OCI-LY3 (cell line): ENCODE measurements around the gene LRPAP1.
A peak's percentile ranks its signal among the peaks of the same experiment; 100 is the strongest.
"Not testable (repeated sequence)": the region's sequence is repeated elsewhere in the genome, so short reads cannot be mapped to it uniquely, and the experiment has no call there.

Source experiments
- H2AFZ ChIP-seq: fragments of 200-600, 300-600 bp; shearing (Covaris generic); 2 replicates; pipeline ENCODE4 v1.6.0; 2014; ENCODE audit warnings: antibody characterized with exemption, low read depth, low read length
- H3K27ac ChIP-seq: fragments of 200-600, 300-600 bp; sonication (generic); 2 replicates; pipeline ENCODE4 v1.5.1; 2014; ENCODE audit warnings: mild to moderate bottlenecking, low read length, moderate library complexity, mixed read lengths
- H3K27me3 ChIP-seq: fragments of 200-600, 300-600 bp; sonication (generic); 2 replicates; pipeline ENCODE4 v1.6.1; 2014; ENCODE audit warnings: low read depth, low read length, mixed read lengths
- H3K36me3 ChIP-seq: fragments of 200-600, 300-600 bp; sonication (generic); replicated peaks from 2 replicates; pipeline ENCODE3; 2014; ENCODE audit warnings: low read depth, low read length, mixed read lengths
- H3K4me1 ChIP-seq: fragments of 300-600, 200-600 bp; sonication (generic); 2 replicates; pipeline ENCODE4 v1.6.1; 2014; ENCODE audit warnings: low read length, mixed read lengths
- H3K4me2 ChIP-seq: fragments of 200-600, 300-600 bp; sonication (generic); 2 replicates; pipeline ENCODE4 v1.6.1; 2014; ENCODE audit warnings: low read length, mixed read lengths
- H3K4me3 ChIP-seq: fragments of 300-600, 200-600 bp; sonication (generic); 2 replicates; pipeline ENCODE4 v1.5.1; 2014; ENCODE audit warnings: antibody characterized with exemption, mild to moderate bottlenecking, low read length, moderate library complexity
- H3K79me2 ChIP-seq: fragments of 300-600, 200-600 bp; shearing (Covaris generic); 2 replicates; pipeline ENCODE4 v1.6.1; 2014; ENCODE audit warnings: mild to moderate bottlenecking, low read length, mixed read lengths
- H3K9ac ChIP-seq: fragments of 300-600, 200-600 bp; shearing (Covaris generic); 2 replicates; pipeline ENCODE4 v1.6.0; 2014; ENCODE audit warnings: mild to moderate bottlenecking, low read length, moderate library complexity
- H3K9me3 ChIP-seq: fragments of 200-600, 300-600 bp; shearing (Covaris generic); 2 replicates; pipeline ENCODE4 v1.6.1; 2014; ENCODE audit warnings: low read length, mixed read lengths; ENCODE audit not compliant: insufficient read depth
- H4K20me1 ChIP-seq: fragments of 200-600, 300-600 bp; sonication (generic); 2 replicates; pipeline ENCODE4 v1.6.1; 2016; ENCODE audit warnings: low read length, mixed read lengths; ENCODE audit not compliant: insufficient read depth
- EZH2phosphoT487 ChIP-seq: fragments of 200-600 bp; shearing (Covaris generic); IDR thresholded peaks from 2 replicates; pipeline ENCODE4 v1.6.1; 2018; ENCODE audit warnings: antibody characterized with exemption, mixed run types, low read depth
- TF ChIP-seq, protein P1 (sequence below): fragments of 200-600, 300-600 bp; sonication (generic); IDR thresholded peaks from 2 replicates; pipeline ENCODE4 v1.5.1; 2014; ENCODE audit warnings: antibody characterized with exemption, low read length, low read depth

LRPAP1 gene, protein sequence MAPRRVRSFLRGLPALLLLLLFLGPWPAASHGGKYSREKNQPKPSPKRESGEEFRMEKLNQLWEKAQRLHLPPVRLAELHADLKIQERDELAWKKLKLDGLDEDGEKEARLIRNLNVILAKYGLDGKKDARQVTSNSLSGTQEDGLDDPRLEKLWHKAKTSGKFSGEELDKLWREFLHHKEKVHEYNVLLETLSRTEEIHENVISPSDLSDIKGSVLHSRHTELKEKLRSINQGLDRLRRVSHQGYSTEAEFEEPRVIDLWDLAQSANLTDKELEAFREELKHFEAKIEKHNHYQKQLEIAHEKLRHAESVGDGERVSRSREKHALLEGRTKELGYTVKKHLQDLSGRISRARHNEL

DNA sequence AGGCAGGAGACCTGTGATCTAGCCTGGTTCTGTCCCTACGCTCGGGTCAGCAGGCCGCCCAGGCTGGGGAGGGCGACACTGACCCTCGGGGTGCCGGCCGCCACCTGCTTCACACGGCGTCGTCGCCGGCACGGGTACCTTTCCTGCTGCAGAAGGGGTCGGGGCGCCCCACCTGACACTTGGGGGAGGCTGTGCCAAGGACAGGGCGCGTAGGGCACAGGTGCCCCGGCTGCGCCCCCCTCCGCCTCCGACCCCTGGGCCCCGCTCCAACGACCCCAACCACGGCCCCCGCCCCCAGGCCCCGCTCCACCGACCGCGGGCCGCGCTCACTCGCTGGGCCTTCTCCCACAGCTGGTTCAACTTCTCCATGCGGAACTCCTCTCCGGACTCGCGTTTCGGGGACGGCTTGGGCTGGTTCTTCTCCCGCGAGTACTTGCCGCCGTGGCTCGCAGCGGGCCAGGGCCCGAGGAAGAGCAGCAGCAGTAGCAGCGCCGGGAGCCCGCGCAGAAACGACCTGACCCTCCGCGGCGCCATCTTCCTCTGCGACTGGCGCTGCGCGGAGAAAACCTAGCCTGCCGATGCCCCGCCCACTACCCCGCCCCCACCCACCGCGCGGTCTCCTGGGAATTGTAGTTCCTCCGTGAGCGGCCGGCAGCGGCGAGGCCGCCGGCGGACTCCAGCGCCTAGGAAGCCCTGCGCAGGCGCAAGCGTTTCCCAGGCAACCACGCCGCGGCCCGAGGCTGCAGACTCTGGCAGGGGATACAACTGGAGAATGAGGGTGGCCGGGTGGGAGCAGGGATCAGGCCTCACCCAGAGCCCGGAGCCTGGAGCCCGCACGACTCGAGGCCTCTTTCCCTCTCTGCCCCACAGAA lies at the start of gene LRPAP1:
LRPAP1 (minus strand) TSS at position 544 of the 872 bp plus-strand sequence; CDS start at position 534, 10 bp downstream.
- peak within 1 kb of the TSS; percentile 49; the same call in 1 of the 2 replicates for H2AFZ ChIP-seq
- no peaks in the 10 kb centered on the region for H3K27me3 ChIP-seq
- TF ChIP-seq, protein P1, sequence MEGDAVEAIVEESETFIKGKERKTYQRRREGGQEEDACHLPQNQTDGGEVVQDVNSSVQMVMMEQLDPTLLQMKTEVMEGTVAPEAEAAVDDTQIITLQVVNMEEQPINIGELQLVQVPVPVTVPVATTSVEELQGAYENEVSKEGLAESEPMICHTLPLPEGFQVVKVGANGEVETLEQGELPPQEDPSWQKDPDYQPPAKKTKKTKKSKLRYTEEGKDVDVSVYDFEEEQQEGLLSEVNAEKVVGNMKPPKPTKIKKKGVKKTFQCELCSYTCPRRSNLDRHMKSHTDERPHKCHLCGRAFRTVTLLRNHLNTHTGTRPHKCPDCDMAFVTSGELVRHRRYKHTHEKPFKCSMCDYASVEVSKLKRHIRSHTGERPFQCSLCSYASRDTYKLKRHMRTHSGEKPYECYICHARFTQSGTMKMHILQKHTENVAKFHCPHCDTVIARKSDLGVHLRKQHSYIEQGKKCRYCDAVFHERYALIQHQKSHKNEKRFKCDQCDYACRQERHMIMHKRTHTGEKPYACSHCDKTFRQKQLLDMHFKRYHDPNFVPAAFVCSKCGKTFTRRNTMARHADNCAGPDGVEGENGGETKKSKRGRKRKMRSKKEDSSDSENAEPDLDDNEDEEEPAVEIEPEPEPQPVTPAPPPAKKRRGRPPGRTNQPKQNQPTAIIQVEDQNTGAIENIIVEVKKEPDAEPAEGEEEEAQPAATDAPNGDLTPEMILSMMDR, result no peak
- TF ChIP-seq EZH2phosphoT487, result no peak
- H3K9ac ChIP-seq, result peak within 1 kb of the TSS; percentile 73
- H4K20me1 ChIP-seq, result peaks cover 43% of the 10 kb centered on the region
- 0 out of 2 replicates have a peak within 1 kb of the TSS, but pooled peaks have one; percentile 12 for H3K27ac ChIP-seq
- H3K4me2 ChIP-seq, result peak within 1 kb of the TSS; percentile 95
- peaks cover 23% of the 10 kb centered on the region for H3K4me1 ChIP-seq
- peaks cover 46% of the 10 kb centered on the region for H3K79me2 ChIP-seq
- H3K36me3 ChIP-seq, result peaks cover 5% of the 10 kb centered on the region
- peak within 1 kb of the TSS; percentile 84 for H3K4me3 ChIP-seq
- no peaks in the 10 kb centered on the region for H3K9me3 ChIP-seq

DNA sequence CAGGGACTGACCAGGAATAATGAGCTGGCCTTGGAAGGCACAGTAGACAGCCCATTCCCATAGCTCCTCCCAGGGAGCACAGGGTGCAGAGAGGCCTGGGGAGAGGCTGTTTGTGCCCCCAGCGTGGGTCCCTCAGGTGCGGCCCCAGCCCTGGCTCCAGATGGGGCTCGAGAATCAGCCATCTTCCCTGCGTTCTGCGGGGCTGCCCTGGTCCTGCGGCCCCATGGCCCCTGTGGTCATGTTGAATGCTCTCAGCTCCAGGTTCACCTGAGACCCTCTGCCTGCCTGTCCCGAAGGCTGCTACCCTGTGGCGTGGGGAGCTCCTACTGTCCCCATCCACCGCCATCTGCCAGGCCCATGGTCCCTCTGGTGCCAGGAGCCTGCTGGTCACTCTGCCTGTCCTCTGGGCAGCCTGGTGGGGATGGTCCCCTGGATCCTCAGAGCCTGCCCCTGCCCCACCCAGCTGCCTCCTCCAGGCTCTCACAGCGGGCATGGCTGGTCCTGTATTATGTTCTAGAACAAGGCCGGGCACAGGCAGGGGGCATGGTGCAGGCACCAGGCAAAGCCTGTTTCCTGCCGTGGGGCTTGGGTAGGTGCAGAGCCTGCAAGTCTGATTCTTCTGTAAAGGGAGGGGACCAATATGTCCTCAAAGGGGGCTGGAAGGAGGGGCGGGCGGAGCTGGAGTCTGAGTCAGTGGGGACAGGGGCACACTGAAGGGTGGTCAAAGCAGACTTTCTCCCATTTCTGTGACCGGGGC lies 49.3 kb upstream of the LRPAP1 start:
- H3K4me1 ChIP-seq, H3K4me2 ChIP-seq, H3K27ac ChIP-seq, H3K36me3 ChIP-seq, H2AFZ ChIP-seq, H3K79me2 ChIP-seq, H4K20me1 ChIP-seq, H3K4me3 ChIP-seq, H3K9ac ChIP-seq, H3K9me3 ChIP-seq, H3K27me3 ChIP-seq: not testable (repeated sequence)

DNA sequence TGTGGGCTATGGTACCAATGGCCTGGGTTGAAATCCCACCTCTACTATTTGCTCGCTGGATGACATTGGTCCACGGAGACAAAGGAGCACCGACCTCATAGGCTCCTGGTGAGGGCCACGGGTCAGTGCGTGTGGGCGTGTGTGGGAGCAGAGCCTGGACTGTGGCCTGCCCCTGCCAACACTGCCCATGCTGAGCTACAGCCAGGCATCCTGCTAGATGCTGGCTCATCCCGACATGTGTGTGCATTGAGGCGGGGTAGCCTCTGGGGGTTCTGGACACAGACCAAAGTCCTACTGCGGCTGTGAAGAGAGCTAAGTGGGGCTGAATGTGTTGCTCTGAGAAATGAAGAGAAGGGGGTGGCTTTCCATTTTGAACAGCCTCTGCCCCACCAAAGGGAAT lies 48.6 kb upstream of the LRPAP1 start:
- not testable (repeated sequence) for H3K4me3 ChIP-seq, H3K9me3 ChIP-seq, H3K9ac ChIP-seq, H4K20me1 ChIP-seq, H3K36me3 ChIP-seq, H3K27me3 ChIP-seq, H3K27ac ChIP-seq, H2AFZ ChIP-seq, H3K4me1 ChIP-seq, H3K79me2 ChIP-seq, H3K4me2 ChIP-seq

DNA sequence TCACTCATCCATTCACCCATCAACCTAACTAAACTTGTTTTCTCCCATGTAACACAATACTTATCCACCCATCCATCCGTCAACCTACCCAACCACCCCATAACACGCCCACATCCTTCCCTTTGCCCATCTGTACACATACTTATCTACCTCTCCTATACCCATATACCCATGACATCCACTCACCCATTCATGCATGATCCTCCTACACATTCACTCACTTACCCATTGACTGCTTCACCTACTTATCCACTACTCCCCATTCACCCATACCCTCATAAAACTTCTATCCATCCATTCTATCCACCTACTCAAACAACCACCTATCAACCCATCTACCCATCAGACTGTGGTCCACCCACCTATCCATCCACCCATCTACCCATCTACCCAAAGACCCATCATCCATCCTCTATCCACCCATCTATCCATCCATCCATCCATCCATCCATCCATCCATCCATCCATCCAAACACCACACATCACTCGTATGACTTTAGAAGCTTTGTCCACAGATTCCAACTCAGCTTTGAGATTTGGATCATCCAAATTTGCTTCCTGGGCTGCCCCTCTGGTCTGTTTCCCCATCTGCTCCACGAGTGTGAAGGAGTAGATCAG lies 46.4 kb upstream of the LRPAP1 start:
- not testable (repeated sequence) for H3K4me1 ChIP-seq, H3K27ac ChIP-seq, H2AFZ ChIP-seq, H3K36me3 ChIP-seq, H3K79me2 ChIP-seq, H3K9me3 ChIP-seq, H4K20me1 ChIP-seq, H3K27me3 ChIP-seq, H3K4me2 ChIP-seq, H3K4me3 ChIP-seq, H3K9ac ChIP-seq

DNA sequence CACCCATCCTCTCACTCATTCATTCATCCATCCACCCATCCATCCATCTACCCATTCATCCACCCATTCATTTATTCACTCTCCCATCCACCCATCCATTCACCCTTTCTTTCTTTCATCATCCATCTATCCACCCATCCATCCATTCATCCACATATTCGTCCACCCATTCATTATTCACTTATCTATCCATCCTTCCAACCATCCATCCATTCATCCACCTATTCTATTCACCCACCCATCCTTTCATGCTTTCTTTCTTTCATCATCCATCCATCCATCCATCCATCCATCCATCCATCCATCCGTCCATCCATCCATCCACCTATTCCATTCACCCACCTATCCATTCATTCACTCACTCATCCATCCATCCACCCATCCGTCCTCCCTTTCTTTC lies 45.8 kb upstream of the LRPAP1 start:
- not testable (repeated sequence) for H3K27ac ChIP-seq, H3K9me3 ChIP-seq, H3K79me2 ChIP-seq, H3K4me3 ChIP-seq, H3K4me1 ChIP-seq, H2AFZ ChIP-seq, H3K9ac ChIP-seq, H3K4me2 ChIP-seq, H3K27me3 ChIP-seq, H3K36me3 ChIP-seq, H4K20me1 ChIP-seq

DNA sequence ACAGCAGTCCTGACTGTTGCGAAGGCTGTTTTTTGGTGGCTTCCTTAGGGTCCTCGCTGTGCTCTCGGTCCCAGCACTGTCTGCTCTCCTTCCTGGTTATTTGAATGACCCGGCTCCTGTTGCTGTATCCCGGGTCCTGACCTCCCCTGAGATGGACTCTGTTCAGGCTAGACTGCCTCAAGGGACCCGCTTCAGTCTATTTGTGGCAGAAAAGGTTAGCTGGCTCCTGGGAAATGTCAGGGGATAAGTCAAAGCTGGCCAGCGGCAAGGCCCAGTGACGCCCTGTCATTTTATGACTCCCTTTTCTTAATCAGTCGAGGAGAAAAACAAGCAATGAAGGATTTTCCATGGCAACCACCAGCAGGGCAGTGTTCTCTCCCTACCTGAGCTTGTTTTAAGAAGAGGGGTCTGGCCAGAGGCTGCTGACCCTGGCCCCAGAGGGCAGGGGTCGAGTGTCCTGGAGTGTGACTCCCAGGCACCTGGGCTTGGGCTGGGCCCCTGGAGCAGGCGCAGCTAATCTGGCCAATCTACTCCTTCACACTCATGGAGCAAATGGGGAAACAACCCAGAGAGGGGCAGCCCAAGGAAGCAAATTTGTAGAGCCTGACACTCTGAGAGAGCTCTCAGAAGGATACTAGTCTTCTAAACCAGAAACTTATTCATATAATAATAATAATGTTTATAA lies 45.1 kb upstream of the LRPAP1 start:
- H3K27me3 ChIP-seq, H3K79me2 ChIP-seq, H4K20me1 ChIP-seq, H3K27ac ChIP-seq, H3K36me3 ChIP-seq, H3K4me2 ChIP-seq, H3K4me1 ChIP-seq, H3K4me3 ChIP-seq, H3K9ac ChIP-seq, H3K9me3 ChIP-seq, H2AFZ ChIP-seq: not testable (repeated sequence)

DNA sequence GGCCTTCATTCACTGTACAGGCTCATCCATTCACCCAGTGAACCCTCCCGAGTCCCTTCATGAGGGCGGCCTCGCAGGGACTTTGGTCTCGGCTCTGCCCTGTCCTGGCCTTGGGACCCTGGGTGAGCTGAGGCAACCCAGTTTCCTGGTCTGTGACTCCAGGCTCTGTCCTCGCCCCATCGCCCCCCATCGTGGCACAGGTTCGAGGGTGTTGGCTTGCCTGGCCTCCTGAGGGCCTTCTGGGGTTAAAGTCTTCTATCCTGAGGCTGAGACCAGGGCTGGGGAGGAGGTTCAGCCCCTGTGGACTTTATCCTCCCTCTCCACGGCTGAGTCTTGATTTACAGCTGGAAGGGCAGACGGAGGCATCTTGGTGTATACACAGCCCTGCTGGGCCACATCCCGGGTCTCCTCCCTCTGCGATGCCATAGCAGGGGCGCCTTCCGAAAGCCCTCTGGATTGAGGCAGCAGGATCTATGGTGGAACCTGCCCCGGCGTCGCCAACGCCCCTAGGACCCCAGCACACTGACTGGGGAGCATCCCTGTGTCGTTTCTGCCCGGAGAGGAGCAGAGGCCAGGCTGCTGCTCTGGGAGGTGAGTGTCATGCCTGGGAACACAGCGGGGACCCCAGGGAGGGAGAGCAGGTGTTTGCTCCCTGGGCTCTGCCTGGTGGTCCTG lies 44.4 kb upstream of the LRPAP1 start:
- not testable (repeated sequence) for H3K4me1 ChIP-seq, H3K9me3 ChIP-seq, H3K4me2 ChIP-seq, H3K36me3 ChIP-seq, H3K27ac ChIP-seq, H4K20me1 ChIP-seq, H3K79me2 ChIP-seq, H3K4me3 ChIP-seq, H2AFZ ChIP-seq, H3K9ac ChIP-seq, H3K27me3 ChIP-seq
